Lower leg skin (tissue), 4 donors: ENCODE results near the gene STXBP1. TPM values are rescaled to one million over a fixed set of nuclear protein-coding genes. Genes with fewer than 3 reads are reported as not detected.

Experiments
- DNase-seq, 2 donors: peaks; one replicate each; pipeline ENCODE4 v3.0.0-alpha.2; 2019; ENCODE audit warnings: low spot score in 2 of 2
- H3K4me3 ChIP-seq: fragments of 200-600 bp; sonication (generic); 2 replicates; pipeline ENCODE4 v1.5.1; 2017; ENCODE audit warnings: mild to moderate bottlenecking, low read depth; ENCODE audit not compliant: poor library complexity, severe bottlenecking
- POLR2A ChIP-seq, 2 donors: fragments of 450-650 bp; IDR thresholded peaks; one replicate each; pipeline ENCODE4 v1.6.1; 2016 to 2017; ENCODE audit warnings: antibody characterized with exemption in 2 of 2, mild to moderate bottlenecking in 1 of 2, moderate library complexity in 1 of 2
- WGBS, 2 donors: methylation state at CpG; one replicate each; pipeline ENCODE4 v1.1.5; 2018; 5-methylcytosine and 5-hydroxymethylcytosine counted together
- intact Hi-C: fragments of 100-400 bp; cut with DNase I; formaldehyde crosslinking; loops from one replicate; pipeline ENCODE4 v1.15.0; 2023; ENCODE audit warnings: low total_unique reads
- total RNA-seq, 4 donors: library from RNA; depleted of rRNA; stranded (reverse); fragments of >200 nt; gene quantifications; one replicate each; pipeline ENCODE4 v1.1.0, GENCODE V29; 2016
- TF ChIP-seq, protein P1 (sequence below), 3 donors: fragments of 450-650 bp; IDR thresholded peaks; one replicate each; pipeline ENCODE4 v1.5.1; 2016; ENCODE audit warnings: antibody characterized with exemption in 3 of 3, mild to moderate bottlenecking in 3 of 3, moderate library complexity in 2 of 3

The STXBP1 gene
- total RNA-seq, 4 donors from 2014 or later = 17.4 to 66.8 (median 30.5) TPM

DNA sequence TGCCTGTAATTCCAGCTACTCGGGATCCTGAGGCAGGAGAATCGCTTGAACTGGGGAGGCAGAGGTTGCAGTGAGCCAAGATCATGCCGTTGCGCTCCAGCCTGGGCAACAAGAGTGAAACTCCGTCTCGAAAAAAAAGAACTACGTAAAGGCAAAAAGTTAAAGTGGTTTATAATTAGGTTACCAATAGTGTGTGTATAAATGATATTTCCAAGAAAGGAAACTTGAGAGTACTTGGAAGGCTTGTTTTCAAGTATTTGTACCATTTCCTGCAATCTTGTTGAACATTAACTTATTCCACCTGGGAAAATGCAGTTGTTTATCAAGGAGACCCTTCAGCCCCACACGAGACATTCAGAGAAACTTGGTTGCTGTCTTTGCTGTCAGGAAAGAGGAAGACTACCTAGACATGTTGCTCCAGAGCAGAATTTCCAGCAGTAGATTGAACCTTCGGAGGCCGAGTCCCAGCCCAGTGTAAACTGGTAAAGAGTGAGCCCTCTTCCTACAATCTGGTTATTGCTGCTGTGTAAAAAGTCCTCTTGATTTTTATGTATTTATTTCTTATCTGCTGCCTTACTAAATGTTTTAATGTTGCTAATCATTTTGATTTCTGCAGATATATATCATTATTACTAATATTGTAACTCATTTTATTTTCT, 30.1 kb downstream of the STXBP1 start:
- TF ChIP-seq POLR2A (IDR thresholded peaks at IDR 0.05) = no peak
- intact Hi-C loops = no loop called here
- no peak for DNase-seq
- H3K4me3 ChIP-seq = no peak overlapping the region
- WGBS, 2 donors = 63 to 64% methylated on average over 10 of the region's 10 CpGs

DNA sequence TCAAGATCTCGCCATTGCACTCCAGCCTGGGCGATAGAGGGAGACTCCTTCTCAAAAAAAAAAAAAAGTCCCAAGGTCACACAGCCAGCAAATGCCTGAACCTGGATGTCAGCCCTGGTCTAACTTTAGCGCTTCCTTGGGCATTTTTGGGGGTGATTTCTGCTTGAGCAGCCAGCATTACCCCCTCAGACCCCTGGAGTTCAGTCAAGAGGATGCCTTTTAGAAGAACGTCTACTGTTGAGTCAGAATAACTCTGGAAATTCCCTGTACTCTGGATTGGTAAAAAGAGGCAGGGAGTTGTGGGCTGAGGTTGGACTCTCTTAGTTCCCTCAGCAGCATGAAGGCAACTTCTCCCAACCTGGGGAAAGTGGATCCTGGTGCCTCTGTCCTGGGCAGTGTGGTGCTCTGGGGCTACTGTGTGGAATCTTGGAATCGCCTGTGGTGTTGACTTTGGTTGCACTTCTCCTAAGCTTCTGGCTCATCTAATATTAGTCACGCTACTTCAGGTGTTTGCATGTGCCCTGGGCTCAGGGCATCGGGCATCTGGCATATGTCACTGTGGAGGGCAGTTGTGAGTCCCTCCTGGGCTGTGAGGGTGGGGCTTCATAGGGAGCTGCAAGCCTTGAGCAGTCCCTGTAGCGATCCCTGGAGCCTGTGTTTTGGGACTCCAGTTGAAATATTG, 32.2 kb downstream of the STXBP1 start:
- 93% methylated on average over 8 of the region's 8 CpGs for WGBS, 2 donors
- intact Hi-C loops = no loop called here
- no peak overlapping the region for H3K4me3 ChIP-seq
- DNase-seq = no peak
- no peak for TF ChIP-seq POLR2A (IDR thresholded peaks at IDR 0.05)
- TF ChIP-seq, protein P1, sequence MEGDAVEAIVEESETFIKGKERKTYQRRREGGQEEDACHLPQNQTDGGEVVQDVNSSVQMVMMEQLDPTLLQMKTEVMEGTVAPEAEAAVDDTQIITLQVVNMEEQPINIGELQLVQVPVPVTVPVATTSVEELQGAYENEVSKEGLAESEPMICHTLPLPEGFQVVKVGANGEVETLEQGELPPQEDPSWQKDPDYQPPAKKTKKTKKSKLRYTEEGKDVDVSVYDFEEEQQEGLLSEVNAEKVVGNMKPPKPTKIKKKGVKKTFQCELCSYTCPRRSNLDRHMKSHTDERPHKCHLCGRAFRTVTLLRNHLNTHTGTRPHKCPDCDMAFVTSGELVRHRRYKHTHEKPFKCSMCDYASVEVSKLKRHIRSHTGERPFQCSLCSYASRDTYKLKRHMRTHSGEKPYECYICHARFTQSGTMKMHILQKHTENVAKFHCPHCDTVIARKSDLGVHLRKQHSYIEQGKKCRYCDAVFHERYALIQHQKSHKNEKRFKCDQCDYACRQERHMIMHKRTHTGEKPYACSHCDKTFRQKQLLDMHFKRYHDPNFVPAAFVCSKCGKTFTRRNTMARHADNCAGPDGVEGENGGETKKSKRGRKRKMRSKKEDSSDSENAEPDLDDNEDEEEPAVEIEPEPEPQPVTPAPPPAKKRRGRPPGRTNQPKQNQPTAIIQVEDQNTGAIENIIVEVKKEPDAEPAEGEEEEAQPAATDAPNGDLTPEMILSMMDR (IDR thresholded peaks at IDR 0.05) = no peak

DNA sequence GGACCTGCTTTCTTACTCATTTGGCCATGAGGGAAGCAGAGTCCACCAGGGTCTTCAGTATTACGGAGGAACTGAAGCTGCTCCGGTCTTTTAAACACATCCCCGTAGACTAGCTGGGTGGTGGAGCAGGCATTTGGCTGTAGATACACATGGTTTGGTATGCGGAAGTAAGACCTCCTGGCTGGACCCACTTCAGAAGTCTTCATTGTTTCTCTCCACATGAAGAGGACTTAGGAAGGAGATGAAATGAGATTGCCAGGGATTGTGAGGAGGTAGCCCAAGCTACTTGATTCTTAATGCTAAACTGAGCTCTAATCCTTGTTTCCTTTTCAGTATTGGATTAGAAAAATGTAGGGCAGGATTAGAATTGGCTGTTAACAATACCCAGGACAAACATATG, 32.9 kb downstream of the STXBP1 start:
- intact Hi-C loops = no loop called here
- 76 to 87% methylated on average over 4 of the region's 4 CpGs for WGBS, 2 donors
- DNase-seq = no peak
- H3K4me3 ChIP-seq = no peak overlapping the region
- TF ChIP-seq POLR2A (IDR thresholded peaks at IDR 0.05) = no peak
- TF ChIP-seq, protein P1 (IDR thresholded peaks at IDR 0.05) = no peak

DNA sequence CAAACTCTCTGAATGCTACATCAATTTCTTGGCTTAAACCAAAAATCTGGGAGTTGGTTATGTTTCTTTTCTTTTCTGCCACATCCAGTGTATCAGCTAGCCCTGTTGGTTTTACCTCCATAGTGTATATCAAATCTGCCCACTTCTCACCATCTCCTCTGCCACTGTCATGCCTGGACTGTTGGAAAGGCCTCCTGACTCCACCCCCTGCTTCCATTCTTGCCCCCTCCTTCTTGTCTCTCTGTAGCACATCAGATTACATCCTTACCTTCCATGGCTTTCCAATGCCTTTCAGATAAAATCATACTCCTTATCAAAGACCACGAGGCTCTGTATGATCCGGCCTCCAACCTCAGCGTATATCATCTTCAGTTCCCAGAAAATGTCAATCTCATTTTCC, 35.4 kb downstream of the STXBP1 start:
- intact Hi-C loops = no loop called here

DNA sequence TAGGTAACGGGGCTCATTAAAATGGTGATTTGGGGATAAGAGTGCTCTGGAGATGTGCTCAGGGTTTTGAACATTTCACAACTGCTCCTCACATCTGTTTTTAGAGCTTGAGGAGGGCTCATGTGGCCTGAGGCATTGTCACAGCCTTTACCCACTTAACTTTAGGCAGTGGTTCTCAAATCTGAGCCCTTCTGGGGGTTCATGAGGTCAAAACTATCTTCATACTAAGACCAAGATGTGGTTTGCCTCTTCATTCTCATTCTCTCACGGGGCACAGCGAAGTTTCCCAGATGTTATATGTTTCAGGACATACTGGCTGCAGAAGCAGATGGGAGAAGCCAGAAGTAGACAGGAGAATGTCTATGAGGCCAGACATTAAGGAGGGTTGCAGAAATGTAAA, 38.4 kb downstream of the STXBP1 start:
- WGBS, 2 donors = 84 to 90% methylated on average over 3 of the region's 3 CpGs
- no peak overlapping the region for H3K4me3 ChIP-seq
- TF ChIP-seq, protein P1 (IDR thresholded peaks at IDR 0.05) = no peak
- TF ChIP-seq POLR2A (IDR thresholded peaks at IDR 0.05) = no peak
- intact Hi-C loops = no loop called here
- no peak for DNase-seq

More for the DNA sequence above, 35.4 kb downstream of the STXBP1 start:
- TF ChIP-seq POLR2A (IDR thresholded peaks at IDR 0.05) = no peak
- TF ChIP-seq, protein P1 (IDR thresholded peaks at IDR 0.05) = no peak
- 82 to 87% methylated on average over 3 of the region's 3 CpGs for WGBS, 2 donors
- H3K4me3 ChIP-seq = no peak overlapping the region
- no peak for DNase-seq

DNA sequence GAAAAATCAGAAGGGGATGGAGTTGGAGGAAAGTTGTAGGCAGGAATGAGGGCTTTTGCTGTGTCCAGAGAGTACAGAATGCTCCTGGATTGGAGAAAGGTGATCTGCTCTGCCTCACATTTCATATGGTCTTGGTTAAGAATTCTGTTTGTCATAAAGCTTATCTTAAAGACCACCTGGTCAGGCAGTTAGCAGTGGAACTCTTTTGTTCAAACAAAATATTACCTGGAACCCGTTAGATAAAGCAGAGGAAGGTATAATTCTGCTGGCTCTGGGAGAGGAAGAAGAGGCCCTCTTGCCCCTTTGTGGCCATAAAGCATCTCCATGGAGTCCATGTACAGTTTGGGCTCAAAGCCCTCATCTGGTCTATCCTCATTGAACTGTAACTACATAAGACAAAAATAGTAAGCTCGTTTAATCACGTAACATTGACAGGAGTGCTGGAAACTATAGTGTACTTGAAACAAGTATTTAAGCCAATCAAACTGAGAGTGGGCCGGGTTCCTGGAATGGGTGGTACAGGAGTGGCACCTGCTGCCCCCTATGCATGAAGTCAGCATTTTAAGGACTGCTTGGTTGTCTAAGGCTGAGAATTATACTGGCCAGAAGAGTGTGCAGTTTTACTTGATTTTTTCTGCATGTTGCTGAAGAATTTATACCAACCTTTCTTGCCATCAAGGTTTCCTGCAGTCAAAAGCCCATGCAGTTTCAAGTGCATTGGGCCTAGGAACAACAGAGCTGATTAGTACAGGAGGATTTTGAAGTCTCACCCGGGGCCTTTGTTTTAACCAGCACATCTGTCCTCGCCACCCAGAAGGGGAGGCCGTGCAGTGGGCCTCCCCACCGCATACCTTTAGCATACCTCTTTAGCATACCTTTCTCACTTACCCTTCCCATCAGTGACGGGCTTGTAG, 39.9 kb downstream of the STXBP1 start:
- DNase-seq = no peak
- WGBS, 2 donors = 84 to 86% methylated on average over 9 of the region's 9 CpGs
- TF ChIP-seq, protein P1 (IDR thresholded peaks at IDR 0.05) = no peak
- TF ChIP-seq POLR2A (IDR thresholded peaks at IDR 0.05) = no peak
- intact Hi-C loops = no loop called here
- H3K4me3 ChIP-seq = no peak overlapping the region
